Activated CD8-positive, alpha-beta memory T cell treated with anti-CD3 and anti-CD28 coated beads for 24 hours (primary cell): ENCODE measurements around the gene RAPGEF5.

Source experiments
- DNase-seq: peaks from one replicate; pipeline ENCODE4 v3.0.0-alpha.2; 2020

RAPGEF5 gene, protein sequence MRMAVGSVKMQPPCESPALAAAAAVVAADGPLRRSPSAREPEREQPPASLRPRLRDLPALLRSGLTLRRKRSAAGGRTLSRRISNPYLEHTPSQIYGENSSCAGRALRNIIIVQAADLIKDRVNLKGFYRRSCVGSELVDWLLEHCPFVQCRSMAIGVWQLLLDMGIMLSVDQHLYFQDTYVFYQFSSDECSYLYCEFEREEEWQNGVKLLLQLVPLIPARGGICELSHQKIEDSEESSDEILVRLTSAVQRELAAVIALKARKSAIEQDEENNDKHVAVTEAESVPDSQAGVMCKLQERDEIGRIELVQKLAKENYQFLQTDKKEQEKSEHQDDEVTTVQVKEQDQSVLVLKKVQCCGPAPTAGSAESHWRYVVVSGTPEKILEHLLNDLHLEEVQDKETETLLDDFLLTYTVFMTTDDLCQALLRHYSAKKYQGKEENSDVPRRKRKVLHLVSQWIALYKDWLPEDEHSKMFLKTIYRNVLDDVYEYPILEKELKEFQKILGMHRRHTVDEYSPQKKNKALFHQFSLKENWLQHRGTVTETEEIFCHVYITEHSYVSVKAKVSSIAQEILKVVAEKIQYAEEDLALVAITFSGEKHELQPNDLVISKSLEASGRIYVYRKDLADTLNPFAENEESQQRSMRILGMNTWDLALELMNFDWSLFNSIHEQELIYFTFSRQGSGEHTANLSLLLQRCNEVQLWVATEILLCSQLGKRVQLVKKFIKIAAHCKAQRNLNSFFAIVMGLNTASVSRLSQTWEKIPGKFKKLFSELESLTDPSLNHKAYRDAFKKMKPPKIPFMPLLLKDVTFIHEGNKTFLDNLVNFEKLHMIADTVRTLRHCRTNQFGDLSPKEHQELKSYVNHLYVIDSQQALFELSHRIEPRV

DNA sequence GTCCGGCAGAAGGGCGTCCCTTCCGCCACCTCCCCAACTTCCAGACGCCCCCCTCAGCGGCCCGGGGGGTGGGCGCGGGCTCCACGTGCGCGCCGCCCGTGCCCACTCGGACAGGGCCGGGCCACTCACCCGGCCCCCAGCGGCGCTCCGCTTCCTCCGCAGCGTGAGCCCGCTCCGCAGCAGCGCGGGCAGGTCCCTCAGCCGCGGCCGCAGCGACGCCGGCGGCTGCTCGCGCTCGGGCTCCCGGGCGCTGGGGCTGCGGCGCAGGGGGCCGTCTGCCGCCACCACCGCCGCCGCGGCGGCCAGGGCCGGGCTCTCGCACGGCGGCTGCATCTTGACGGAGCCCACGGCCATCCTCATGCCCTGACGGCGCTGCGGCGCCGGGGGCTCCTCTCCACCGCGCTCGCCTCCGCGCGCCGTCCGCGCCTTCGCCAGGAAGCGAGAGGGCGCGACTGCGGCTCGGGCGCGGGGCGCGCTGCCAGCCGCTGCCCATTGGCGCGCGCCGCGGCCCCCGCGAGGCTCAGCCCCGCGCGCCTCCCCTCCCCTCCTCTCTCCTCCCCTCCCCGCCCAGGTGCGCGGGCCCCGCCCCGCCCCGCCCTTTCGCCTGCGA is at the start of gene RAPGEF5:
RAPGEF5 (minus strand) TSS at position 454 of the 610 bp plus-strand sequence; CDS start at position 360, 94 bp downstream.
- no peak for DNase-seq

- DNase-seq: no peak
These were observed 49.8 kb upstream of the RAPGEF5 start for GRCh38 chr7:22406715-22407114.

DNA sequence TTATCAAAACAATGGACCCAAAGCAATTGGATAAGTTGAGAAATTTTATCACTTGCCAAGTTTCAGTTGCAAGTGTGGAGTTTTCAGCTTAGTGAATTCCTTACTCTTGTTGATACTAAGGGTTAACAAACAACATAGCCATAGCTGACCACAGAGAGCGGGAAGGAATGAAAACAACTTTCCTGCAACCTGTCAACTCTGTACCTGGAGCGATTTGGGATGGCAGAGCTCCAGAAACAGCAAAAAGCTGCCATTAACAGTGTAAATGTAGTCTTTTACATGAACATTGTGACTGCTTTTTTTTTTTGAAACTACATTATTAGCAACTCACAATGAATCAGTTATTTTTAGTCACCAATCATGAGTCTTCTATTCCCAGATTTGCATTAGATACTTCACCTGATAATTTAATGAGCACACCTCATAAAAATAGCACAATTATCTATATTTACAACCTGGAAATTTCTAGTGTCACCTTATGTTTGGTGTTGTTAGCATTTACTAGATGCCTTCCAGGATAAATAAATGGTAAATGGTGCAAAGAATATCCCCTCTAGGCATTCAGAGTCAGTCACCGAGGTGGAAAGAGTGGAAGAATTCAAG is 47.6 kb upstream of the RAPGEF5 start:
- DNase-seq: no peak

DNA sequence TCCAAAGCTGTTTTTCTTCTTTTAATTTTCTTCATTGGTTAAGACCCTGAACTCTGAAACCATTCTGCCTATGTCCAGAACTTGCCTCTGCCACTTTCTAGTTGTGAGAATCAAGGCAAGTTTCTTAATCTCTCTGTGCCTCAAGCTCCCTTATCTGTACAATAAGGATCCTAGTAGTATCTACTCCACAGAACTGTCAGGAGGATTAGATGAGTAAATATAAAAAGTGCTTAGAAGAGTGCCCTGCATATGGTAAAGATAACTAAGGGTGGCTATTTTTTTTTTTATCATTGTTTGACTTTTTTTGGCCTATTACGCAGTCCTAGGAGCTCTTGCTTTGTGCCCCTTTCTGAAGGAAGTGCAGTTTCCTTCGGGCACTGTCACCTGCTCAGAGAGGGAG is 46.4 kb upstream of the RAPGEF5 start:
- DNase-seq: no peak

- no peak for DNase-seq
These were observed 45.3 kb upstream of the RAPGEF5 start for GRCh38 chr7:22402250-22402649.

GRCh38 chr7:22400936-22401553 is 44.1 kb upstream of the RAPGEF5 start:
- DNase-seq: no peak

- DNase-seq: no peak
These were observed 43.3 kb upstream of the RAPGEF5 start for GRCh38 chr7:22400150-22400814.

GRCh38 chr7:22399546-22399945 is 42.6 kb upstream of the RAPGEF5 start:
- no peak for DNase-seq

DNA sequence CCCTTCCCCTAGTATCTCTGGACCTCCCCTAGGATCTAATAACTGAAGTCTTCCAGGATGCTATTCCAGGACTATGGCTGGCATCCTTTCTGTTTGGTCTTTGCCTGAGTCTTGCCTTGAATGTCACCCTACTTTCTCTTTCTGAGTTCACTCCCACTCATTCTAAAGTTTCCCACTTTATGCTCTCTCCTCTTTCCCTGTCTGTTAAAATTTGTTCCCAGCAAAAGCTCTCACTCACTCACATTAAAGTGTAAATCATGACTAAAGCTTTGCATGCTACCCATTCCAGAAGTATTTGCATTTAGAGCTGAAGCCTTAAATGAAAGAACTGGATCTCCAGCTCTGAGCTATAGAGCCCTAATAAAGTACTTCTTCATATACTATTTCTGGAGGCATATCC is 42.1 kb upstream of the RAPGEF5 start:
- DNase-seq: no peak

DNA sequence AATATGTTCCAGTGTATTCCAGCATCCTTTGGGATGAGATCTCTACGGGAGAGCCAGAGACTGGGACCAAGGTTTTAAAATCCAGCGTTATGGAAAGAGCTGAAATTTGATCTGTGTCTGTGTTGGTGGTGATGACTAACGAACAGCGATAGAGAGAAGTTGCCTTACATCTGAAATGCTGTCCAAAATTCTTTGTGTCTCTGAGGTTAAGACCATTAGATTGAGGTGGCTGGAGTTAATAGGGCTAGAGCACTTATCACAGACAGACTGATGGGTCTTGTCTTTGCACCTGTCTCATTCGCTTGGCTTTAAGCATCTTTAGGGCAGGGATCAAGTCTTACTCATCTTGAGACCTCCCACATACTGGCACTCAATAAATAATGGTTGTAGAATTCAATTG is 41.0 kb upstream of the RAPGEF5 start:
- DNase-seq: no peak

DNA sequence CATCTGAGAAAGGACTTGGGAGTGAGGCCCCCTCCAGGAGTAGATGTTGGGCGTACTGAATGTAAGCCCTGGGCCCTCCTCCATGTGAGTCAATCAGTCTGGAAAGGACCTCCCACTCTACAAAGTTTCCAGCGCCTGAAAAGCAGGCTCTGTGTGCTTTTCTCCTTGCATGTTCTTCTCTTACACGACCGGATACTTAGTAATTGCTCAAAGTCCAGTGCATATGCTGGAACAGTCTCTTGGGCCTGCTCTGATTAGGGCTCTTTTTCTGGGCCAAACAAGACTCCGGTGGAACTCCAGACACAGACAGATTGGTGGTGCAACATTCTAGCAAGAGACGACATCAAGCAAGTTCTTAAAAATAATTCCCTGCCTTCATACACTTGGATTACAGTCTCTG is 38.3 kb upstream of the RAPGEF5 start:
- DNase-seq: no peak

- no peak for DNase-seq
These were observed 37.8 kb upstream of the RAPGEF5 start for GRCh38 chr7:22394739-22395138.

GRCh38 chr7:22393913-22394729 is 37.2 kb upstream of the RAPGEF5 start:
- DNase-seq: no peak

DNA sequence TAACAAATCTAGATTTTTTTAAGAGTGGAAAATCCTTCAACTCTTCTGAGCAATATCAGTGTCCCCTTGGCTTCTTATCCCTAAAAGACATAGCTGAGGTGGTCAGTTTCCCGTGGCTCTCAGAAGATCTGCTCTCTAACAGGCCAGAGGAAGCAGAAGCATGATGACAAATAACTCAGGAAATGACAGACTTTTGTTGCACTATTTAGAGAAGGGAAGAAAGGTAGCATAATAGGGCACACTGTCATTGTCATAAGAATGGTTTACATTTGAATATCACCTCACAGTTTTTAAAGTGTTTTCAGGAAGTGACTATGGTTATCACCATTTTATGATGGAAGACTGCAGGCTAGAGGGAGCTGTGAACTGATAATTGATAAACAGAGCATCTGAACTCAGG is 33.6 kb upstream of the RAPGEF5 start:
- no peak for DNase-seq

DNA sequence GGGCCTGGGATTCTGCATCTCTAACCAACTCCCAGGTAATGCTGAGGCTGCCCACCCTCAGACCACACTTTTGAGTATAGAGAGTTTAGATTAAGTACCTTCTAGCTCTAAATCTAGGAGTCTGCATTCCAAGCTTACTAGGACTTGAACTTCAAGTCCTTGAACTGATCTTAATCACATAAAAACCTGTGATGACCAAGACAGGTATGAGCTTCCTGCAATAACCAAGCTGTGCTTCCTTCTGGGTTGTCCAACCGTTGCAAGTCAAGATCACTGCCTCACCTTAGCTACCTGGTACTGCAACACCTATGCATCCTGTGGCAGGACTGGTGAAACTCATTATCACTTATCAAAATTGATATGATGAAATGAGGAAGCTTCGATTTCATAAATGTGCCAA is 32.9 kb upstream of the RAPGEF5 start:
- DNase-seq: no peak

DNA sequence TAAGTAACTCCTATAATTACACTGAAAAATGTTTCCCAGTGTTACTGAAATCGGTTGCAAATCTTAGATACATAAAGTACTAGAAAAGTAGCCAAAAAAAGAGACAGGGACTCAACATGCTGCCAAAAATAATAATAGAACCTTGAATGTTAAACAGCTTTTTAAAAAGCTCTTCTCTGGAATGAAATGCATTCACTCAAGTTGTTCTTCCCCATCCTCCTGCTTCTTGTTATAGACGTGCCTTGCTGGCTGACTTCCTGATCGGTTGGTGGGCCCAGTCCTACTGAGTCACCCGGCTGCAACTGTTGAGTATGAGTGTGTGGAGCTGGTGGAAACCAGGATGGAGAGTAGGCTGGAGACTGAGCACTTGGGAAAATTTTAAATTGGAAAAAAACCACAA is 30.6 kb upstream of the RAPGEF5 start:
- no peak for DNase-seq

DNA sequence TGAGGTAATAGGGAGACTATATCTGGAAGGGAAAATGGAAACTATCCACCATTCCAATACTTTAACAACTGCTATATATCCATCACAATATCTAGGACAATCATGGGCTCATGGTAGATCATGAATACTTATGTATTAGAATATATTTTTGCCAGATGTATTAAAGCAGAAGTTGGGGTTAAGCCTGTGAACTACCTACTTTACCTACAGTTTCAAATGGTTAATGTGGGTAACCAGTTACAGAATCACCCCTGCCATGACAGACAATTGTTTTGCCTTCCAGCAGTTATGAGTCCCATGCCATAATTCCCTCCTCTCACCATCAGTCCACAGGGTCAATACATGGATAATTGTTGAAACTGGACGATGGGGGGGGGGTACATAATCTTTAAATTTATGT is 29.9 kb upstream of the RAPGEF5 start:
- no peak for DNase-seq

GRCh38 chr7:22386206-22386858 is 29.4 kb upstream of the RAPGEF5 start:
- DNase-seq: no peak

DNA sequence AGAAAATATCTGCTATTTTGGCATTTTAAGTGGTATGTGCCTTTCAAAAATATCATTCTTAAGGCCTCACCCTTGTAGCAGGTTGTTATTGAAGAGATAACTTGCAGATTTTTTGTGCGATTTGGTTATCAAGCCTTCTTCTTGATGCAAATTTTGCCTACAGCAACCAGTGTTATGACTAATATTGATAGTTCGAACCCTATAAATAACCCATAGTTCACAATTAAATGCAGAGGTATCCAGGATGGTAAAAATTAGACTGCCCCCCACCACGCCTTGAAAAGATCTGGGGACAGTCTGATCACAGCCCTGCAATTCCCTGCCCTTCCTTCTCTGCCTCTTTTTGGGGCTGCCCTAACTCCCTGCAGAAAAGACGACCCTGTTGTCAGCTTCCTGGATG is 28.4 kb upstream of the RAPGEF5 start:
- DNase-seq: no peak

DNA sequence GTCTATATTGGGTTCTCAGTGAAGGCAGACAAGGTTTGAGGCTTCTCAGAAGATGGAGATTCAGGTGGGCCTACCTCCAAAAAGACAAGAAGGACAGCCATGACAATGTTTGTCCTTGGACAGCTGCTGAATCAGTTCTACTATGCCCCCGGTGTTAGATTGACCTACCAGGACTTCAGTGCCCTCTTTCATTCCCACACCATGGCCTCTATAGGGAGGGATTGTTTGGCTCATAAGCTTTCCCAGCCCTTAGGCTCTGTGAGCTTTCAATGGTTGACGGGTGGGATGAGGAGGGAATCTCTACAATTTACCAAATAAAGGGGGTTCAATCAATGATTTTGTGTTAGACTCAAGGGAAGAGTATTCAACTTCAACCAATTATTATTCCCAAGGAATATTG is 23.4 kb upstream of the RAPGEF5 start:
- DNase-seq: no peak
